HEK293 (cell line): ENCODE measurements around the gene ACTR1A.
A peak's percentile ranks its signal among the peaks of the same experiment; 100 is the strongest.

Experiments
- ATF2 ChIP-seq: fragments of 450-650 bp; formaldehyde crosslinking; IDR thresholded peaks from 2 replicates; pipeline ENCODE4 v1.5.1; 2016; ENCODE audit warnings: missing biosample characterization, missing genetic modification characterization, low read depth
- KLF10 ChIP-seq: fragments of 450-650 bp; IDR thresholded peaks from 2 replicates; pipeline ENCODE4 v1.5.1; 2018; ENCODE audit warnings: missing biosample characterization, mild to moderate bottlenecking, missing genetic modification characterization
- KLF16 ChIP-seq: fragments of 450-650 bp; formaldehyde crosslinking; IDR thresholded peaks from 2 replicates; pipeline ENCODE4 v1.5.1; 2017; ENCODE audit warnings: missing biosample characterization, missing genetic modification characterization
- KLF9 ChIP-seq: fragments of 450-650 bp; formaldehyde crosslinking; IDR thresholded peaks from 2 replicates; pipeline ENCODE4 v1.5.1; 2016; ENCODE audit warnings: missing biosample characterization, missing genetic modification characterization, low read depth
- SP2 ChIP-seq: fragments of 450-650 bp; formaldehyde crosslinking; IDR thresholded peaks from 2 replicates; pipeline ENCODE4 v1.5.1; 2016; ENCODE audit warnings: missing biosample characterization, missing genetic modification characterization
- YY2 ChIP-seq: fragments of 450-650 bp; formaldehyde crosslinking; IDR thresholded peaks from 2 replicates; pipeline ENCODE4 v1.5.1; 2016; ENCODE audit warnings: missing biosample characterization, missing genetic modification characterization
- ZBTB17 ChIP-seq: fragments of 450-650 bp; formaldehyde crosslinking; IDR thresholded peaks from 2 replicates; pipeline ENCODE4 v1.5.1; 2016; ENCODE audit warnings: missing biosample characterization, missing genetic modification characterization
- ZBTB8A ChIP-seq: fragments of 450-650 bp; formaldehyde crosslinking; IDR thresholded peaks from 2 replicates; pipeline ENCODE4 v1.5.1; 2016; ENCODE audit warnings: missing biosample characterization, missing genetic modification characterization
- ZEB2 ChIP-seq: fragments of 450-650 bp; formaldehyde crosslinking; IDR thresholded peaks from 2 replicates; pipeline ENCODE4 v1.5.1; 2016; ENCODE audit warnings: missing biosample characterization, missing genetic modification characterization
- ZFP37 ChIP-seq: fragments of 450-650 bp; formaldehyde crosslinking; IDR thresholded peaks from 2 replicates; pipeline ENCODE4 v1.5.1; 2016; ENCODE audit warnings: missing biosample characterization, missing genetic modification characterization
- ZNF146 ChIP-seq: fragments of 450-650 bp; formaldehyde crosslinking; IDR thresholded peaks from 2 replicates; pipeline ENCODE4 v1.5.1; 2016; ENCODE audit warnings: missing biosample characterization, missing genetic modification characterization
- ZNF155 ChIP-seq: fragments of 450-650 bp; formaldehyde crosslinking; IDR thresholded peaks from 2 replicates; pipeline ENCODE4 v1.5.1; 2016; ENCODE audit warnings: missing biosample characterization, missing genetic modification characterization
- ZNF169 ChIP-seq: fragments of 450-650 bp; formaldehyde crosslinking; IDR thresholded peaks from 2 replicates; pipeline ENCODE4 v1.5.1; 2016; ENCODE audit warnings: missing biosample characterization, missing genetic modification characterization
- ZNF214 ChIP-seq: fragments of 450-650 bp; formaldehyde crosslinking; IDR thresholded peaks from 2 replicates; pipeline ENCODE4 v1.5.1; 2017; ENCODE audit warnings: missing biosample characterization, mild to moderate bottlenecking, missing genetic modification characterization, borderline replicate concordance
- ZNF302 ChIP-seq: fragments of 450-650 bp; formaldehyde crosslinking; IDR thresholded peaks from 2 replicates; pipeline ENCODE4 v1.5.1; 2016; ENCODE audit warnings: missing biosample characterization, missing genetic modification characterization, low read depth
- ZNF391 ChIP-seq: fragments of 450-650 bp; formaldehyde crosslinking; IDR thresholded peaks from 2 replicates; pipeline ENCODE4 v1.5.1; 2016; ENCODE audit warnings: low read depth, missing biosample characterization, missing genetic modification characterization, borderline replicate concordance
- ZNF394 ChIP-seq: fragments of 450-650 bp; formaldehyde crosslinking; IDR thresholded peaks from 2 replicates; pipeline ENCODE4 v1.5.1; 2016; ENCODE audit warnings: missing biosample characterization, missing genetic modification characterization, mild to moderate bottlenecking, moderate library complexity, borderline replicate concordance
- ZNF473 ChIP-seq: fragments of 450-650 bp; formaldehyde crosslinking; IDR thresholded peaks from 2 replicates; pipeline ENCODE4 v1.5.1; 2017; ENCODE audit warnings: missing biosample characterization, missing genetic modification characterization
- ZNF585B ChIP-seq: fragments of 450-650 bp; formaldehyde crosslinking; IDR thresholded peaks from 2 replicates; pipeline ENCODE4 v1.5.1; 2016; ENCODE audit warnings: missing biosample characterization, missing genetic modification characterization
- ZNF707 ChIP-seq: fragments of 450-650 bp; formaldehyde crosslinking; IDR thresholded peaks from 2 replicates; pipeline ENCODE4 v1.5.1; 2016; ENCODE audit warnings: missing biosample characterization, missing genetic modification characterization
- ZNF843 ChIP-seq: fragments of 450-650 bp; formaldehyde crosslinking; IDR thresholded peaks from 2 replicates; pipeline ENCODE4 v1.5.1; 2016; ENCODE audit warnings: missing biosample characterization, missing genetic modification characterization
- TF ChIP-seq, protein P1 (sequence below): fragments of 450-650 bp; formaldehyde crosslinking; IDR thresholded peaks from 2 replicates; pipeline ENCODE4 v1.5.1; 2016; ENCODE audit warnings: missing biosample characterization, missing genetic modification characterization
- TF ChIP-seq, protein P2 (sequence below): fragments of 450-650 bp; formaldehyde crosslinking; IDR thresholded peaks from 2 replicates; pipeline ENCODE4 v1.5.1; 2016; ENCODE audit warnings: missing biosample characterization, missing genetic modification characterization
- TF ChIP-seq, protein P3 (sequence below): fragments of 450-650 bp; formaldehyde crosslinking; IDR thresholded peaks from 2 replicates; pipeline ENCODE4 v1.5.1; 2017; ENCODE audit warnings: missing biosample characterization, missing genetic modification characterization
- TF ChIP-seq, protein P4 (sequence below): fragments of 450-650 bp; formaldehyde crosslinking; conservative IDR thresholded peaks from 2 replicates; pipeline ENCODE4 v1.5.1; 2016; ENCODE audit warnings: low read depth, missing biosample characterization, missing genetic modification characterization

ACTR1A gene

DNA sequence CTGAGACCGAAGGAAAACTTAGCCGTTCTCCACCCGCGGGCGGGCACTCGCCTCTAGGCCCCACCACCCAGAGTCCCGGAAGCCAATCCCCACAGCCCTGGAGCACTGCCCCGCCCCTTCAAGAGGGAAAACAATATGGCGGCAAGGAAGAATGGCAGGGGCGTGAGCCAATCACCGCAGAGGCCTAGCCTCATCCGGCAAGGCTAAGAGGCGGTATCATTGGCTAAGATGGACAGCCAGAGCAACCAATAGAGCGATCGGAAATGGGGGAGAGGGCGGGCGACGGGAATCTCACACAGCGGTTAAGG is 529 bp downstream of the ACTR1A start (continued):
- TF ChIP-seq ATF2 (tag by site-specific recombination) (no peak), SP2 (tag by site-specific recombination) (peak; percentile 100), ZNF391 (no peak), ZFP37 (tag by site-specific recombination) (no peak), KLF10 (no peak), ZNF473 (tag by site-specific recombination) (no peak), ZNF302 (tag by site-specific recombination) (no peak), KLF9 (tag by site-specific recombination) (peak; percentile 76), ZNF843 (no peak), YY2 (peak; percentile 81), ZNF394 (peak; percentile 6; the same call in 1 of the 2 replicates), ZBTB8A (tag by site-specific recombination) (no peak; the same call in 1 of the 2 replicates), ZNF707 (tag by site-specific recombination) (no peak), ZNF155 (tag by site-specific recombination) (no peak), KLF16 (no peak), ZNF214 (tag by site-specific recombination) (no peak), ZEB2 (0 out of 2 replicates have a peak, but pooled peaks have one; percentile 3), ZBTB17 (tag by site-specific recombination) (no peak), ZNF169 (tag by site-specific recombination) (no peak), ZNF585B (no peak), ZNF146 (tag by site-specific recombination) (no peak)
- TF ChIP-seq, protein P1, sequence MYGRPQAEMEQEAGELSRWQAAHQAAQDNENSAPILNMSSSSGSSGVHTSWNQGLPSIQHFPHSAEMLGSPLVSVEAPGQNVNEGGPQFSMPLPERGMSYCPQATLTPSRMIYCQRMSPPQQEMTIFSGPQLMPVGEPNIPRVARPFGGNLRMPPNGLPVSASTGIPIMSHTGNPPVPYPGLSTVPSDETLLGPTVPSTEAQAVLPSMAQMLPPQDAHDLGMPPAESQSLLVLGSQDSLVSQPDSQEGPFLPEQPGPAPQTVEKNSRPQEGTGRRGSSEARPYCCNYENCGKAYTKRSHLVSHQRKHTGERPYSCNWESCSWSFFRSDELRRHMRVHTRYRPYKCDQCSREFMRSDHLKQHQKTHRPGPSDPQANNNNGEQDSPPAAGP: no peak
- TF ChIP-seq, protein P2, sequence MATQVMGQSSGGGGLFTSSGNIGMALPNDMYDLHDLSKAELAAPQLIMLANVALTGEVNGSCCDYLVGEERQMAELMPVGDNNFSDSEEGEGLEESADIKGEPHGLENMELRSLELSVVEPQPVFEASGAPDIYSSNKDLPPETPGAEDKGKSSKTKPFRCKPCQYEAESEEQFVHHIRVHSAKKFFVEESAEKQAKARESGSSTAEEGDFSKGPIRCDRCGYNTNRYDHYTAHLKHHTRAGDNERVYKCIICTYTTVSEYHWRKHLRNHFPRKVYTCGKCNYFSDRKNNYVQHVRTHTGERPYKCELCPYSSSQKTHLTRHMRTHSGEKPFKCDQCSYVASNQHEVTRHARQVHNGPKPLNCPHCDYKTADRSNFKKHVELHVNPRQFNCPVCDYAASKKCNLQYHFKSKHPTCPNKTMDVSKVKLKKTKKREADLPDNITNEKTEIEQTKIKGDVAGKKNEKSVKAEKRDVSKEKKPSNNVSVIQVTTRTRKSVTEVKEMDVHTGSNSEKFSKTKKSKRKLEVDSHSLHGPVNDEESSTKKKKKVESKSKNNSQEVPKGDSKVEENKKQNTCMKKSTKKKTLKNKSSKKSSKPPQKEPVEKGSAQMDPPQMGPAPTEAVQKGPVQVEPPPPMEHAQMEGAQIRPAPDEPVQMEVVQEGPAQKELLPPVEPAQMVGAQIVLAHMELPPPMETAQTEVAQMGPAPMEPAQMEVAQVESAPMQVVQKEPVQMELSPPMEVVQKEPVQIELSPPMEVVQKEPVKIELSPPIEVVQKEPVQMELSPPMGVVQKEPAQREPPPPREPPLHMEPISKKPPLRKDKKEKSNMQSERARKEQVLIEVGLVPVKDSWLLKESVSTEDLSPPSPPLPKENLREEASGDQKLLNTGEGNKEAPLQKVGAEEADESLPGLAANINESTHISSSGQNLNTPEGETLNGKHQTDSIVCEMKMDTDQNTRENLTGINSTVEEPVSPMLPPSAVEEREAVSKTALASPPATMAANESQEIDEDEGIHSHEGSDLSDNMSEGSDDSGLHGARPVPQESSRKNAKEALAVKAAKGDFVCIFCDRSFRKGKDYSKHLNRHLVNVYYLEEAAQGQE (tag by site-specific recombination): no peak
- TF ChIP-seq, protein P3, sequence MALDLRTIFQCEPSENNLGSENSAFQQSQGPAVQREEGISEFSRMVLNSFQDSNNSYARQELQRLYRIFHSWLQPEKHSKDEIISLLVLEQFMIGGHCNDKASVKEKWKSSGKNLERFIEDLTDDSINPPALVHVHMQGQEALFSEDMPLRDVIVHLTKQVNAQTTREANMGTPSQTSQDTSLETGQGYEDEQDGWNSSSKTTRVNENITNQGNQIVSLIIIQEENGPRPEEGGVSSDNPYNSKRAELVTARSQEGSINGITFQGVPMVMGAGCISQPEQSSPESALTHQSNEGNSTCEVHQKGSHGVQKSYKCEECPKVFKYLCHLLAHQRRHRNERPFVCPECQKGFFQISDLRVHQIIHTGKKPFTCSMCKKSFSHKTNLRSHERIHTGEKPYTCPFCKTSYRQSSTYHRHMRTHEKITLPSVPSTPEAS (tag by site-specific recombination): no peak
- TF ChIP-seq, protein P4, sequence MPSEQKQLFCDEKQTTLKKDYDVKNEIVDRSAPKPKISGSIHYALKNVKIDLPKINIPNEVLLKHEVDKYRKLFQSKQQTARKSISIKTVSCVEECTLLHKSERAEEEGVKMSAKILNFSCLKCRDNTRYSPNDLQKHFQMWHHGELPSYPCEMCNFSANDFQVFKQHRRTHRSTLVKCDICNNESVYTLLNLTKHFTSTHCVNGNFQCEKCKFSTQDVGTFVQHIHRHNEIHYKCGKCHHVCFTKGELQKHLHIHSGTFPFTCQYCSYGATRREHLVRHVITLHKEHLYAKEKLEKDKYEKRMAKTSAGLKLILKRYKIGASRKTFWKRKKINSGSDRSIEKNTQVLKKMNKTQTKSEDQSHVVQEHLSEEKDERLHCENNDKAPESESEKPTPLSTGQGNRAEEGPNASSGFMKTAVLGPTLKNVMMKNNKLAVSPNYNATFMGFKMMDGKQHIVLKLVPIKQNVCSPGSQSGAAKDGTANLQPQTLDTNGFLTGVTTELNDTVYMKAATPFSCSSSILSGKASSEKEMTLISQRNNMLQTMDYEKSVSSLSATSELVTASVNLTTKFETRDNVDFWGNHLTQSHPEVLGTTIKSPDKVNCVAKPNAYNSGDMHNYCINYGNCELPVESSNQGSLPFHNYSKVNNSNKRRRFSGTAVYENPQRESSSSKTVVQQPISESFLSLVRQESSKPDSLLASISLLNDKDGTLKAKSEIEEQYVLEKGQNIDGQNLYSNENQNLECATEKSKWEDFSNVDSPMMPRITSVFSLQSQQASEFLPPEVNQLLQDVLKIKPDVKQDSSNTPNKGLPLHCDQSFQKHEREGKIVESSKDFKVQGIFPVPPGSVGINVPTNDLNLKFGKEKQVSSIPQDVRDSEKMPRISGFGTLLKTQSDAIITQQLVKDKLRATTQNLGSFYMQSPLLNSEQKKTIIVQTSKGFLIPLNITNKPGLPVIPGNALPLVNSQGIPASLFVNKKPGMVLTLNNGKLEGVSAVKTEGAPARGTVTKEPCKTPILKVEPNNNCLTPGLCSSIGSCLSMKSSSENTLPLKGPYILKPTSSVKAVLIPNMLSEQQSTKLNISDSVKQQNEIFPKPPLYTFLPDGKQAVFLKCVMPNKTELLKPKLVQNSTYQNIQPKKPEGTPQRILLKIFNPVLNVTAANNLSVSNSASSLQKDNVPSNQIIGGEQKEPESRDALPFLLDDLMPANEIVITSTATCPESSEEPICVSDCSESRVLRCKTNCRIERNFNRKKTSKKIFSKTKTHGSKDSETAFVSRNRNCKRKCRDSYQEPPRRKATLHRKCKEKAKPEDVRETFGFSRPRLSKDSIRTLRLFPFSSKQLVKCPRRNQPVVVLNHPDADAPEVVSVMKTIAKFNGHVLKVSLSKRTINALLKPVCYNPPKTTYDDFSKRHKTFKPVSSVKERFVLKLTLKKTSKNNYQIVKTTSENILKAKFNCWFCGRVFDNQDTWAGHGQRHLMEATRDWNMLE (tag by site-specific recombination): no peak
